Ishikawa (cell line): ENCODE results near the gene SAMD4B.

ENCODE experiments used
- TF ChIP-seq, protein P1 (sequence below): IDR thresholded peaks from 2 replicates; pipeline ENCODE4 v1.6.1; 2012; ENCODE audit warnings: low read depth, mild to moderate bottlenecking
- TF ChIP-seq, protein P2 (sequence below): IDR thresholded peaks from 2 replicates; pipeline ENCODE4 v1.6.1; 2012

DNA sequence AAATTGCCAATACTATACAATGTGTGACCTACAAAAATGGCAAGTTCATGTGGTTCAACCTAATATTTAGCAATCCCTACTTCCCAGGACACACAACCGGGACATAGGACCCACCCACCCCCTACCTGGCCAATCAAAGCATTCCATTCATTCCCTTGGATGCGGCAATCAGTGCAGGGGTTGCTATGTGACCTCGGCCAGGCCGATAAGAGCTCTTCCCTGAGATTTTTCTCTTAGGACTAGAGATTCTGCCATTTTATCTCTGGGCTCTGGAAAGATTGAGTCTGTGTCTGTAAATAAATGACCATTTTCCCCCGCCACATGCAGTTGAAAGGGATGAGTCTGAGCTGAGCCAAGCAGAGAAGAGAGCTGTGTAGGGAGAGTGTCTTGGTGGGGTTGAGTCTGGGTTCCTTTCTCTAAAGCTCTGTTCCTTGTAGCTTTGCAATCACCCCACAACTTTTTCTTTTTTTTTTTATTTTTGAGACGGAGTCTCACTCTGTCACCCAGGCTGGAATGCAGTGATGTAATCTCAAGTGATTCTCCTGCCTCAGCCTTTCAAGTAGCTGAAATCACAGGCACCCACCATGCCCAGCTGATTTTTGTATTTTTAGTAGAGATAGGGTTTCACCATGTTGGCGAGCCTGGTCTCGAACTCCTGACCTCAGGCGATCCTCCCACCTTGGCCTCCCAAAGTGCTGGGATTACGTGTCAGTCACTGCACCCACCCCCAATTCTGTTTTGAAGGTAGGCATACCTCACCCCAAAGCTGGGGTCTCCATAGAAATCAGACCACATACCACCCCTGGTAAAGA lies 38.6 kb upstream of the SAMD4B start:
- TF ChIP-seq, protein P1, sequence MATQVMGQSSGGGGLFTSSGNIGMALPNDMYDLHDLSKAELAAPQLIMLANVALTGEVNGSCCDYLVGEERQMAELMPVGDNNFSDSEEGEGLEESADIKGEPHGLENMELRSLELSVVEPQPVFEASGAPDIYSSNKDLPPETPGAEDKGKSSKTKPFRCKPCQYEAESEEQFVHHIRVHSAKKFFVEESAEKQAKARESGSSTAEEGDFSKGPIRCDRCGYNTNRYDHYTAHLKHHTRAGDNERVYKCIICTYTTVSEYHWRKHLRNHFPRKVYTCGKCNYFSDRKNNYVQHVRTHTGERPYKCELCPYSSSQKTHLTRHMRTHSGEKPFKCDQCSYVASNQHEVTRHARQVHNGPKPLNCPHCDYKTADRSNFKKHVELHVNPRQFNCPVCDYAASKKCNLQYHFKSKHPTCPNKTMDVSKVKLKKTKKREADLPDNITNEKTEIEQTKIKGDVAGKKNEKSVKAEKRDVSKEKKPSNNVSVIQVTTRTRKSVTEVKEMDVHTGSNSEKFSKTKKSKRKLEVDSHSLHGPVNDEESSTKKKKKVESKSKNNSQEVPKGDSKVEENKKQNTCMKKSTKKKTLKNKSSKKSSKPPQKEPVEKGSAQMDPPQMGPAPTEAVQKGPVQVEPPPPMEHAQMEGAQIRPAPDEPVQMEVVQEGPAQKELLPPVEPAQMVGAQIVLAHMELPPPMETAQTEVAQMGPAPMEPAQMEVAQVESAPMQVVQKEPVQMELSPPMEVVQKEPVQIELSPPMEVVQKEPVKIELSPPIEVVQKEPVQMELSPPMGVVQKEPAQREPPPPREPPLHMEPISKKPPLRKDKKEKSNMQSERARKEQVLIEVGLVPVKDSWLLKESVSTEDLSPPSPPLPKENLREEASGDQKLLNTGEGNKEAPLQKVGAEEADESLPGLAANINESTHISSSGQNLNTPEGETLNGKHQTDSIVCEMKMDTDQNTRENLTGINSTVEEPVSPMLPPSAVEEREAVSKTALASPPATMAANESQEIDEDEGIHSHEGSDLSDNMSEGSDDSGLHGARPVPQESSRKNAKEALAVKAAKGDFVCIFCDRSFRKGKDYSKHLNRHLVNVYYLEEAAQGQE = no peak
- TF ChIP-seq, protein P2, sequence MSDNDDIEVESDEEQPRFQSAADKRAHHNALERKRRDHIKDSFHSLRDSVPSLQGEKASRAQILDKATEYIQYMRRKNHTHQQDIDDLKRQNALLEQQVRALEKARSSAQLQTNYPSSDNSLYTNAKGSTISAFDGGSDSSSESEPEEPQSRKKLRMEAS = no peak
